Activated naive CD4-positive, alpha-beta T cell treated with anti-CD3 and anti-CD28 coated beads, Interleukin-2, amount 50 U/mL, for 24 hours (primary cell): ENCODE results near the gene CAMK1D.
A peak's percentile ranks its signal among the peaks of the same experiment; 100 is the strongest.
"Not testable (repeated sequence)": the region's sequence is repeated elsewhere in the genome, so short reads cannot be mapped to it uniquely, and the experiment has no call there.

Source experiments
- H3K27ac Mint-ChIP-seq: one replicate; pipeline ENCODE4 v1.8.0; 2021; ENCODE audit warnings: mild to moderate bottlenecking, mixed read lengths
- H3K27me3 Mint-ChIP-seq: one replicate; pipeline ENCODE4 v1.8.0; 2021; ENCODE audit warnings: mixed read lengths
- H3K36me3 Mint-ChIP-seq: one replicate; pipeline ENCODE4 v1.8.0; 2021; ENCODE audit warnings: mixed read lengths
- H3K4me1 Mint-ChIP-seq: one replicate; pipeline ENCODE4 v1.8.0; 2021; ENCODE audit warnings: mixed read lengths
- H3K4me3 Mint-ChIP-seq: one replicate; pipeline ENCODE4 v1.8.0; 2021; ENCODE audit warnings: mild to moderate bottlenecking, mixed read lengths
- H3K9me3 Mint-ChIP-seq: one replicate; pipeline ENCODE4 v1.8.0; 2021; ENCODE audit warnings: mixed read lengths

Gene CAMK1D

GRCh38 chr10:12844811-12845483 is 495.6 kb downstream of the CAMK1D start:
- Mint-ChIP-seq H3K27ac (peak overlapping the region; percentile 1), H3K27me3 (peaks cover 8% of the 10 kb centered on the region), H3K36me3 (no peaks in the 10 kb centered on the region), H3K9me3 (no peaks in the 10 kb centered on the region), H3K4me1 (peaks cover 5% of the 10 kb centered on the region), H3K4me3 (no peak overlapping the region)

- Mint-ChIP-seq H3K36me3 (peaks cover 3% of the 10 kb centered on the region), H3K27ac (no peak overlapping the region), H3K27me3 (peaks cover 10% of the 10 kb centered on the region), H3K9me3 (peaks cover 4% of the 10 kb centered on the region), H3K4me3 (no peak overlapping the region), H3K4me1 (peaks cover 5% of the 10 kb centered on the region)
Observed at GRCh38 chr10:12846718-12847117, 497.4 kb downstream of the CAMK1D start.

- Mint-ChIP-seq H3K9me3 (peaks cover 4% of the 10 kb centered on the region), H3K4me3 (no peak overlapping the region), H3K4me1 (peaks cover 5% of the 10 kb centered on the region), H3K27me3 (peaks cover 10% of the 10 kb centered on the region), H3K36me3 (peaks cover 3% of the 10 kb centered on the region), H3K27ac (no peak overlapping the region)
Observed at GRCh38 chr10:12847361-12847975, 498.1 kb downstream of the CAMK1D start.

- Mint-ChIP-seq H3K9me3 (peaks cover 4% of the 10 kb centered on the region), H3K4me3 (no peak overlapping the region), H3K36me3 (peaks cover 3% of the 10 kb centered on the region), H3K27ac (no peak overlapping the region), H3K27me3 (peaks cover 10% of the 10 kb centered on the region), H3K4me1 (peaks cover 5% of the 10 kb centered on the region)
Observed at GRCh38 chr10:12848439-12849173, 499.3 kb downstream of the CAMK1D start.

- Mint-ChIP-seq H3K4me3 (no peak overlapping the region), H3K27me3 (peaks cover 10% of the 10 kb centered on the region), H3K4me1 (peaks cover 5% of the 10 kb centered on the region), H3K27ac (no peak overlapping the region), H3K9me3 (peaks cover 4% of the 10 kb centered on the region), H3K36me3 (peaks cover 3% of the 10 kb centered on the region)
Observed at GRCh38 chr10:12849319-12850181, 500.2 kb downstream of the CAMK1D start.

- Mint-ChIP-seq H3K4me1 (peaks cover 5% of the 10 kb centered on the region), H3K27ac (no peak overlapping the region), H3K4me3 (no peak overlapping the region), H3K36me3 (peaks cover 3% of the 10 kb centered on the region), H3K27me3 (peaks cover 11% of the 10 kb centered on the region), H3K9me3 (peaks cover 4% of the 10 kb centered on the region)
Observed at GRCh38 chr10:12852687-12853086, 503.3 kb downstream of the CAMK1D start.

GRCh38 chr10:12854988-12855387 is 505.6 kb downstream of the CAMK1D start:
- Mint-ChIP-seq H3K27ac (no peak overlapping the region), H3K27me3 (peaks cover 9% of the 10 kb centered on the region), H3K9me3 (peaks cover 4% of the 10 kb centered on the region), H3K4me3 (no peak overlapping the region), H3K4me1 (no peaks in the 10 kb centered on the region), H3K36me3 (peaks cover 3% of the 10 kb centered on the region)

- H3K27me3 Mint-ChIP-seq: peaks cover 1% of the 10 kb centered on the region
- H3K9me3 Mint-ChIP-seq: no peaks in the 10 kb centered on the region
- H3K4me1 Mint-ChIP-seq: no peaks in the 10 kb centered on the region
- no peaks in the 10 kb centered on the region for H3K36me3 Mint-ChIP-seq
- H3K27ac Mint-ChIP-seq: no peak overlapping the region
- H3K4me3 Mint-ChIP-seq: no peak overlapping the region
Observed at GRCh38 chr10:12862459-12862858, 513.1 kb downstream of the CAMK1D start.

- not testable (repeated sequence) for H3K4me1 Mint-ChIP-seq, H3K27me3 Mint-ChIP-seq, H3K36me3 Mint-ChIP-seq, H3K27ac Mint-ChIP-seq, H3K9me3 Mint-ChIP-seq, H3K4me3 Mint-ChIP-seq
Observed at GRCh38 chr10:12865515-12865914, 516.2 kb downstream of the CAMK1D start.

GRCh38 chr10:12868229-12868628 is 518.9 kb downstream of the CAMK1D start:
- Mint-ChIP-seq H3K36me3 (no peaks in the 10 kb centered on the region), H3K4me1 (no peaks in the 10 kb centered on the region), H3K9me3 (no peaks in the 10 kb centered on the region), H3K27ac (no peak overlapping the region), H3K4me3 (no peak overlapping the region), H3K27me3 (no peaks in the 10 kb centered on the region)

GRCh38 chr10:12869427-12869826 is 520.1 kb downstream of the CAMK1D start:
- Mint-ChIP-seq H3K36me3 (no peaks in the 10 kb centered on the region), H3K27me3 (no peaks in the 10 kb centered on the region), H3K4me3 (no peak overlapping the region), H3K4me1 (no peaks in the 10 kb centered on the region), H3K27ac (no peak overlapping the region), H3K9me3 (no peaks in the 10 kb centered on the region)

- no peaks in the 10 kb centered on the region for H3K9me3 Mint-ChIP-seq
- H3K27ac Mint-ChIP-seq: no peak overlapping the region
- H3K36me3 Mint-ChIP-seq: no peaks in the 10 kb centered on the region
- no peaks in the 10 kb centered on the region for H3K4me1 Mint-ChIP-seq
- H3K27me3 Mint-ChIP-seq: no peaks in the 10 kb centered on the region
- H3K4me3 Mint-ChIP-seq: no peak overlapping the region
Observed at GRCh38 chr10:12872577-12872976, 523.2 kb downstream of the CAMK1D start.

GRCh38 chr10:12873172-12873571 is 523.8 kb downstream of the CAMK1D start:
- Mint-ChIP-seq H3K4me1 (no peaks in the 10 kb centered on the region), H3K27me3 (no peaks in the 10 kb centered on the region), H3K36me3 (no peaks in the 10 kb centered on the region), H3K27ac (no peak overlapping the region), H3K4me3 (no peak overlapping the region), H3K9me3 (no peaks in the 10 kb centered on the region)

GRCh38 chr10:12874501-12874900 is 525.2 kb downstream of the CAMK1D start:
- no peaks in the 10 kb centered on the region for H3K4me1 Mint-ChIP-seq
- no peak overlapping the region for H3K4me3 Mint-ChIP-seq
- H3K27me3 Mint-ChIP-seq: peaks cover 1% of the 10 kb centered on the region
- H3K27ac Mint-ChIP-seq: no peak overlapping the region
- H3K9me3 Mint-ChIP-seq: no peaks in the 10 kb centered on the region
- H3K36me3 Mint-ChIP-seq: no peaks in the 10 kb centered on the region

- no peaks in the 10 kb centered on the region for H3K36me3 Mint-ChIP-seq
- H3K4me3 Mint-ChIP-seq: no peak overlapping the region
- no peaks in the 10 kb centered on the region for H3K9me3 Mint-ChIP-seq
- H3K27ac Mint-ChIP-seq: no peak overlapping the region
- H3K27me3 Mint-ChIP-seq: peaks cover 3% of the 10 kb centered on the region
- no peaks in the 10 kb centered on the region for H3K4me1 Mint-ChIP-seq
Observed at GRCh38 chr10:12875100-12875499, 525.8 kb downstream of the CAMK1D start.
